ACC112 (cell line): ENCODE results near the gene STARD13.
A peak's percentile ranks its signal among the peaks of the same experiment; 100 is the strongest.

Experiments
- H2AFZ ChIP-seq: fragments of 200-600 bp; sonication (generic); one replicate; pipeline ENCODE4 v1.6.0; 2017; ENCODE audit warnings: antibody characterized with exemption, low read length; ENCODE audit not compliant: unreplicated experiment
- H3K27ac ChIP-seq: fragments of 200-600 bp; sonication (generic); 2 replicates; pipeline ENCODE4 v1.5.1; 2014; ENCODE audit warnings: low read depth, mild to moderate bottlenecking, antibody characterized with exemption, low read length, moderate library complexity
- H3K27me3 ChIP-seq: fragments of 200-600 bp; sonication (generic); 2 replicates; pipeline ENCODE4 v1.6.1; 2014; ENCODE audit warnings: mild to moderate bottlenecking, antibody characterized with exemption, low read length, moderate library complexity, mixed read lengths; ENCODE audit not compliant: insufficient read depth
- H3K36me3 ChIP-seq: fragments of 200-600 bp; sonication (generic); 2 replicates; pipeline ENCODE4 v1.6.1; 2016; ENCODE audit warnings: mild to moderate bottlenecking, antibody characterized with exemption, low read length, moderate library complexity, mixed read lengths; ENCODE audit not compliant: insufficient read depth
- H3K4me1 ChIP-seq: fragments of 200-600 bp; sonication (generic); one replicate; pipeline ENCODE4 v1.6.1; 2016; ENCODE audit warnings: low read length, mixed read lengths; ENCODE audit not compliant: insufficient read depth, unreplicated experiment, control insufficient read depth
- H3K4me3 ChIP-seq: fragments of 200-600 bp; sonication (generic); 2 replicates; pipeline ENCODE4 v1.5.1; 2014; ENCODE audit warnings: mild to moderate bottlenecking, low read depth, low read length
- H3K79me2 ChIP-seq: fragments of 200-600 bp; sonication (generic); one replicate; pipeline ENCODE4 v1.6.0; 2016; ENCODE audit warnings: low read length; ENCODE audit not compliant: control insufficient read depth, unreplicated experiment, insufficient read depth

Gene STARD13

DNA sequence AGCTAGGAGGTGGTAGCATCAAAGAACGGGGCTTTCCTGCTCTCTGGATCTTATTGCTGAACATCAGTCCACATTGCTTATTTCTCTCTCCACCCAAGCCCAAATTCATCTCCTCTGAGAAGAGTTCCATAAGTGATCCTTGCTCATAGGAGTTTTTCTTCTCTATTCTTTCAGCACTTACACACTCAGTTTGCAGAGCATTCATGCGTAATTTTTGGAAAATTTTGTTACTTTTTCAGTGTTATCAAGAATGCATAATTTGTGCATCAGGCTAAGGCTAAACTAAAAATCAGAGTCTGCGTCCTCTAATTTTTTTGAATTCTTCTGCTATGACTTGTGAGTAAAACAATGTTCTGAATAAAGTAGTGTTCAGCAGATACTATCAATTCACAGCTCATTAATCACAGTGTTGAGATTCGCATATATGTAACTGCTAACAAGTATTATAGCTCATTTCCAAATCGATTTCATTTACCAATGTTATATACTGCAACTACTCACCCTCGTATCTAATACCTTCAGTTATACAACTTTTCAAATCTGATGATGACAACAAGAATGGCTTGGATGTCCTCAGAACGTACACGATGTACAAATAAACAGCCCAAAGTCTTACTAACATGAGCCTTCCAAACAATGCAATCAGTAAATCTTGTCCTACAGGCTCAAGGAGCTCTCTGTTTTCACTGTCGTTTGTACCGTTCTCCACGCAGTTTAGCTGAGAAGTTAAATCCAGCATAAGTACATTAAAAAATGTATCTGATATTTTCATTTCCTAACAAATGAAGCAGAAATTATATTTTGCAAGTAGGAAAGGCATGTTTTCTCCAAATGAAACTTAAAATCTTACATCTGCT is 36.4 kb upstream of the STARD13 start:
- Histone ChIP-seq H3K27me3 (no peaks in the 10 kb centered on the region), H3K27ac (peak overlapping the region; percentile 70), H3K4me3 (peak overlapping the region; percentile 64), H3K79me2 (peaks cover 7% of the 10 kb centered on the region), H2AFZ (no peak overlapping the region), H3K4me1 (peaks cover 3% of the 10 kb centered on the region), H3K36me3 (peaks cover 6% of the 10 kb centered on the region; the same call in 1 of the 2 replicates)

DNA sequence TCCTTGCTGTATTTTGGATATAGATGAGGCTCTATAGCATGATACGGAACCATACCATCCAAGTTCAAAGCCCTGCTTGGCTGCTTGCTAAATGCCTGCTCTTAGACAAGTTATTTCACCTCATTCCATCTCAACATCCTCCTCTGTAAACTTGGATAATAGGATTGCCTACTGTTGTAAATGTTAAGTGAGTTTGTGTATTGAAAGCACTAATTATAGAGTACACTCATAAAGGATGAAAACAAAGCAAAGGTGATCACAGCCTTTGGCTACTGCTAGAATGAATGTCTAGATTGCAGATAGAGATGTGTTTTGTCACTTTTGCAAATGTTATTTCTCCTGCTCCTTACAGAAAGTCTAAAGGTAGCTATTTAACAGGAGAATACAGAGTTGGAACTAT is 34.3 kb upstream of the STARD13 start:
- Histone ChIP-seq H3K27ac (no peak overlapping the region), H2AFZ (no peak overlapping the region), H3K27me3 (no peaks in the 10 kb centered on the region), H3K4me1 (peaks cover 3% of the 10 kb centered on the region), H3K36me3 (peaks cover 6% of the 10 kb centered on the region; the same call in 1 of the 2 replicates), H3K79me2 (peaks cover 7% of the 10 kb centered on the region), H3K4me3 (no peak overlapping the region)

DNA sequence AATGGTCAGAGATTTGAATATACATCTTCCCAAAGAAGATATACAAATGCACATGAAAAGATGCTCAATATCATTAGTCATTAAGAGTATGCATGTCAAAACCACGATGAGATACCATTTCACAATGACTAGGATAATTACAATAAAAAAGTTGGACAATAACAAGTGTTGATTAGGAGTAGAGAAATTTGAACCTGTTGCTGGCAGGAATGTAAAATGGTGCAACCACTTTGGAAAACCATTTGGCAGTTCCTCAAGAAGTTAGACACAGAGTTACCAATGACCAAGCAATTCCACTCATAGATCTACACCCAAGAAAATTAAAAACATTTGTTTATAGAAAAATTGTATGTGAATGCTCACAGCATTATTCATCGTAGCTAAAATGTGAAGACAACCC is 33.2 kb upstream of the STARD13 start:
- H2AFZ ChIP-seq, result no peak overlapping the region
- peaks cover 6% of the 10 kb centered on the region; the same call in 1 of the 2 replicates for H3K36me3 ChIP-seq
- H3K27me3 ChIP-seq, result no peaks in the 10 kb centered on the region
- peaks cover 10% of the 10 kb centered on the region for H3K79me2 ChIP-seq
- H3K4me3 ChIP-seq, result no peak overlapping the region
- no peak overlapping the region for H3K27ac ChIP-seq
- H3K4me1 ChIP-seq, result peaks cover 3% of the 10 kb centered on the region

DNA sequence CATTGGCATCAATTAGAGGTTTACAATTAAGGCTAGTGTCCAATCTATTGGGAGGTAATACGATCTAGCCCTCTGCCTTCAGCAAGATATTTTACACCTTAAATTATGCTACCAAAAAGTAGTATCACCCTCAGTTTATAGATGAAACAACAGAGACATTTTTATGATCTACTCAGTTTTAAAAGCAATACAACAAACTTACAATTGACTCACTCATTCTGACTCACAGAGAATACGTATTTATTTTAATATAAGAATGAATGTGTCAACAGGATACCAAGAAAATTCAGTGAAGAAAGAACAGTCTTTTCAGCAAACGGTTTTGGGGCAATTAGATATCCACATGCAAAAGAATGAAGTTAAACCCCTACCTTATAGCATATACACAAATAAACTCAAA is 32.5 kb upstream of the STARD13 start:
- peaks cover 6% of the 10 kb centered on the region for H3K79me2 ChIP-seq
- H3K27ac ChIP-seq, result no peak overlapping the region
- H3K36me3 ChIP-seq, result peaks cover 6% of the 10 kb centered on the region; the same call in 1 of the 2 replicates
- H3K4me1 ChIP-seq, result peaks cover 3% of the 10 kb centered on the region
- H2AFZ ChIP-seq, result no peak overlapping the region
- no peak overlapping the region for H3K4me3 ChIP-seq
- H3K27me3 ChIP-seq, result no peaks in the 10 kb centered on the region

DNA sequence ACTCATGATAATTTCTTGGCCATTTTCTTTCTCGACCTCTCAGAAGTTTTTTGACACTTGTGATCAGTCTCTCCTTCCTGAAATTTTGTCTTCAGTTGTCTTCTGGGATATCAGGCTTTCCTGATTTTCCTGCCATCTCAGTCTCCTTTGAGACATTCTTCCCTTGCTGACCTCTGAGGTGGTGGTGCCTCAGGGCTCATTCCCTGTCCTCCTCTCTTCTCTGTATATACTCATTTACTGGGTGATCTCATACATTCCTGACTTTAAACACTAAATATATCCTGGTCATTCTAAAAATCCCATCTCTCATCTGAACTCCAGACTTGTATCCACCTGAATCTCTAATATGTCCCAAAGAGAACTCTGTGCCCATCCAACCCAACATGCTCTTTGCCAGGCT is 31.3 kb upstream of the STARD13 start:
- Histone ChIP-seq H3K27me3 (no peaks in the 10 kb centered on the region), H3K36me3 (peaks cover 6% of the 10 kb centered on the region; the same call in 1 of the 2 replicates), H3K27ac (no peak overlapping the region), H3K4me3 (no peak overlapping the region), H3K79me2 (peaks cover 6% of the 10 kb centered on the region), H2AFZ (no peak overlapping the region), H3K4me1 (no peaks in the 10 kb centered on the region)

DNA sequence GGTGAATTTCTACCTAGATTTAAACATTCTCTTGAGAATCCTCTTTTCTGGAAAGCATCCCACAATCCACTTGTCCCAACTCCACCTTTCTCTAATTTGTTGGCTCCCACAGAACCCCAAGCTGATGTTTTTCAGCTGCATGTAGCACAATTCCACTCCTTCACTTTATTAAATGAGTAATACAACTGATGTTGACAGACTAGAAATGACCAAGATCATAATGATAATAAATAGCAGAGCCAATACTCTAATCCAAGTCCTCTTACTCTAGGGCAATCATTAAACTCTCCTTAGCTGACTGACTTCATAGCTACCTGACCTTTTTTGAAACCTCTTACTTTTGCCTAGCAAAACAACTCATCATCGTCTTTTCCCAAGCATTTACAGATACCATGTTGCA is 27.9 kb upstream of the STARD13 start:
- Histone ChIP-seq H3K79me2 (peaks cover 10% of the 10 kb centered on the region), H3K27ac (no peak overlapping the region), H3K4me1 (no peaks in the 10 kb centered on the region), H2AFZ (no peak overlapping the region), H3K27me3 (no peaks in the 10 kb centered on the region), H3K4me3 (no peak overlapping the region), H3K36me3 (peaks cover 6% of the 10 kb centered on the region; the same call in 1 of the 2 replicates)

DNA sequence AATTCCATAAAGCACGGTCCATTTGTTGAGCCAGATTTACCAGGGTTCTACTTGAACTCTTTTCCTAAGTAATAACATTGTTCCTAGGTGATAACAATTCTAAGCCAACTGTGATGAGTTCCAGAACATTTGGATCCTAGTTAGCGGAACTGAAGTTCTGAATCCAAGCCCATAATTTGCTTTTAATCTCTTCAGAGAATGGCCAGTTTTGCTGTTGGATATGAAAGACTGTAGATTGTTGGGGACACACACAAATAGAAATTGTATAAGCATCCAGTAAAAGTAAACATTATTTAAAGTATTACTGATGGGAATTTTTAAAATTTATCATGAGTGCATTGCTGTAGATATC is 27.3 kb upstream of the STARD13 start:
- Histone ChIP-seq H2AFZ (peak overlapping the region; percentile 44), H3K27ac (no peak overlapping the region), H3K79me2 (peaks cover 8% of the 10 kb centered on the region), H3K4me3 (no peak overlapping the region), H3K4me1 (no peaks in the 10 kb centered on the region), H3K27me3 (no peaks in the 10 kb centered on the region), H3K36me3 (peaks cover 1% of the 10 kb centered on the region; the same call in 1 of the 2 replicates)

DNA sequence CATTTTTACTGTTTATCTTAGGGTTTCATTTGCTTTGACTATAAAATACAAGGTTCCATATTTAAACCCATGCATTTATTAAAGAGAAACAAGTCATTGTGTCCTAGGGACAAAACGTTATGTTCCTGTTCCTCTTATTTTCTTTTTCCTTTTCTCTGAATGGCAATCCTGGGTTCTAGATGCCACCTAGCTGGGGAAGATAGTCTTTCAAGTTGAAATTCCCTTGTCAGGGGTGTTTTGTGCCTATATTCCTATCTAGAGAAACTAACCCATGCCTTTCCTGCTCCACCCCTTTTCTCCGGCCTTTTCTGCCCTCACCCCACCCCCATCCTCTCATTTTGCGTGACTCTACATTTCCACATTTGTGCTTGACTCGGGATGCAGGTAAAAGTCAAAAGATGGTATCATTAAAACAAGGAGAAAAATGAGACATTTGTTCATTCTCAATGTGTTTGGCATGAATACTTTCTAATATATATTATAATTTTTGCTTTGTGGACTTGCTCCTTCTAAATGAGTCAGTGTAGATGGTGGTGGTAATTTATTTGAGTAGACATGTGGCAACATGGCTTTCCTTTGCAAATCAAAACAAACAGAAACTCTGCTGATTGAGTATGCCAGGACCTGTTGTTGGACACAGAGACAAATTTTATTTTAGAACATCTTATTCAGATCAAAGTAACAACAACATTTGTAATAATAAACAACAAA is 26.8 kb upstream of the STARD13 start:
- Histone ChIP-seq H3K4me1 (no peaks in the 10 kb centered on the region), H2AFZ (peak overlapping the region; percentile 44), H3K79me2 (peaks cover 7% of the 10 kb centered on the region), H3K27ac (no peak overlapping the region), H3K4me3 (no peak overlapping the region), H3K27me3 (no peaks in the 10 kb centered on the region), H3K36me3 (no peaks in the 10 kb centered on the region)

DNA sequence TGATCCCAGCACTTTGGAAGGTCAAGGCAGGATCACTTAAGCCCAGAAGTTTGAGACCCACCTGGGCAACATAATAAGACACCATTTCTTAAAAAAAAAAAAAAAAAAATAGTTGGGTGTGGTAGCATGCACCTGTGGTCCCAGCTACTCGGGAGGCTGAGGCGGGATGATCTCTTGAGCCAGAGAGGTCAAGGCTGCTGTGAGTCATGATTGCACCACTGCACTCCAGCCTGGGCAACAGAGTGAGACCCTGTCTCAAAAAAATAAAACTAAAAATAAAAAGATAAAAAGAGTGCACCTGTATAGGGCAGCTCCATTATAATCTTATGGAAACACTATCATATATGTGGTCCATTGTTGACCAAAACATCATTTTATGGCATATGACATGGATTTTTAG is 25.5 kb upstream of the STARD13 start:
- no peak overlapping the region for H3K27ac ChIP-seq
- H3K4me3 ChIP-seq, result no peak overlapping the region
- no peaks in the 10 kb centered on the region for H3K36me3 ChIP-seq
- H3K79me2 ChIP-seq, result peaks cover 7% of the 10 kb centered on the region
- no peaks in the 10 kb centered on the region for H3K27me3 ChIP-seq
- no peaks in the 10 kb centered on the region for H3K4me1 ChIP-seq
- no peak overlapping the region for H2AFZ ChIP-seq

DNA sequence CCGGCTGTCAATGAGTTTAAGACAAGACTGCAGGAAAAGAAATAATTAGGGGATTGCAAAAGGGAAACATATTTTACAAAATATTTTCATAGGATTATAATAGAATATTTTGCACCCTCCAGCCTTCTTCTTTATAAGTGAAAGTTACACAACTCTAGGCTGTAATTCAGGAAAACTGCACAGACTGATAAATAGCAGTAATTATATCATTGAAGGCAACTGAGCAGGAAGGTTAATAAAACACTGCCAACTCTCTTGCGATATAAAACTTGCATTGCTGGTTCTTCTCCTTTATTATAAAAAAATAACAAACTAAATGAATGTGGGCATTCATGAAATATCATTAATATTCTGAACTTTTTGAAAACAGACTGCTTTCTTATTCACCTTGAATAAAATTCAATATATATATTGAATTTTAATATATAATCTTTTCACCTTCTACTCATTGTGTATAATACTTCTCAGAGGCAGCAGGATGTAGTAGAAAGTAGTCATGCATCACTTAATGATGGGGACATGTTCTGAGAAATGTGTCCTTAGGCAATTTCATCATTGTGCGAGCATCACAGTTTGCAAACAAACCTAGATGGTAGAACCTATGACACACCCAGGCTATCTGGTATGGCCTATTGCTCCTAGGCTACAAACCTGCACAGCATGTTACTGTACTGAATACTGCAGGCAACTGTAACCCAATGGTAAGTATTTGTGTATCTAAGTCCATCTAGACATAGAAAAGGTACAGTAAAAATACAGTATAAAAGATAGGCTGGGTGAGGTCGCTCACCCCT is 24.9 kb upstream of the STARD13 start:
- H3K27ac ChIP-seq, result no peak overlapping the region
- no peaks in the 10 kb centered on the region for H3K4me1 ChIP-seq
- no peaks in the 10 kb centered on the region for H3K36me3 ChIP-seq
- H3K4me3 ChIP-seq, result no peak overlapping the region
- no peak overlapping the region for H2AFZ ChIP-seq
- peaks cover 7% of the 10 kb centered on the region for H3K79me2 ChIP-seq
- H3K27me3 ChIP-seq, result no peaks in the 10 kb centered on the region
